ENCODE results near the gene SEC16B. TPM values are rescaled to one million over a fixed set of nuclear protein-coding genes. Genes with fewer than 3 reads are reported as not detected.

SEC16B gene
- total and polyA plus RNA-seq, 2 of the 8 experiments (the other 6 are each of a cell fraction or from before 2014, with no cell fraction given) = 0.56 to 0.94 TPM

DNA sequence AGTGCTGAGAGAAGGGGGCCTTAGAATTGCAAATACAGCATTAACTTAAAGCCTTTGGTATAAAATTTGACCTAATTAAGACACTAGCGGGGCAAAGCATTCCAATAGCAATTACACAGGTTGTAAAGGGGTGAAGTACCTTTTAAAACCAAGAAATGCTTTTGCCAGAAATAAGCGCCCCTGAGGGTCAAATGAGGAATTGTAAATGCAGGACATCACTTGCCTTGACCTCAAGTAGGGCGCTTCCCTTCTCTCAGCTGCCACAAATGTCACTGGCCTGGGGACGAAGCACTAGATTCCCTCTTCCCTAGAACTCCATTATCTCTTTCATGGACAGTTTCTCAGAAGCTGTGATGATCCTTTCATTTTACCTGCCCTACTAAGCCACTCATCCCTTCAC lies 48.3 kb downstream of the SEC16B start:
- Histone ChIP-seq H3K4me2 (ENCODE audit: insufficient read depth in 1 of 2, low read depth in 2 of 2, low read length in 2 of 2) (no peak overlapping the region), H2BK5ac (ENCODE audit: low read depth, low read length) (no peak overlapping the region), H4K20me1 (replicated peaks in 1 of 2; ENCODE audit: control insufficient read depth in 1 of 2, insufficient read depth in 2 of 2, low read length in 2 of 2) (no peaks in the 10 kb centered on the region), H3K14ac (ENCODE audit: insufficient read length) (no peak overlapping the region), H4K8ac (ENCODE audit: extremely low read depth, insufficient read depth, low read length) (no peak overlapping the region), H2AFZ (ENCODE audit: low read length) (no peak overlapping the region), H4K91ac (replicated peaks; ENCODE audit: insufficient read length, low read length) (no peak overlapping the region), H3K9me3 (ENCODE audit: insufficient read depth in 2 of 2, low read depth in 1 of 2, low read length in 1 of 2) (no peaks in the 10 kb centered on the region), H2BK15ac (ENCODE audit: low read length) (no peak overlapping the region), H3K27ac (ENCODE audit: low read depth, low read length) (no peak overlapping the region), H3K36me3 (ENCODE audit: control insufficient read depth in 2 of 4, insufficient read depth in 4 of 4, low read length in 3 of 4) (no peaks in the 10 kb centered on the region), H3K79me1 (ENCODE audit: low read depth, low read length) (no peaks in the 10 kb centered on the region), H2BK12ac (ENCODE audit: low read depth, low read length) (no peak overlapping the region), H3K27me3 (replicated peaks in 1 of 4; ENCODE audit: control insufficient read depth in 3 of 4, extremely low read depth in 1 of 4, insufficient read depth in 3 of 4, low read length in 3 of 4) (no peaks in the 10 kb centered on the region), H3K56ac (replicated peaks; ENCODE audit: insufficient read length, low read depth, low read length) (no peak overlapping the region), H2AK5ac (ENCODE audit: low read depth, low read length) (no peak overlapping the region), H3K79me2 (ENCODE audit: control insufficient read depth in 1 of 2, insufficient read depth in 2 of 2, low read length in 2 of 2) (no peaks in the 10 kb centered on the region), H3K9ac (replicated peaks in 1 of 4; ENCODE audit: extremely low read depth in 1 of 4, low read depth in 3 of 4, low read length in 3 of 4) (no peak overlapping the region), H3K18ac (ENCODE audit: extremely low read depth, low read length) (no peak overlapping the region), H2BK20ac (ENCODE audit: low read length) (no peak overlapping the region), H3K4me1 (replicated peaks in 1 of 4; ENCODE audit: control insufficient read depth in 3 of 4, insufficient read depth in 4 of 4, low read length in 3 of 4) (peaks cover 0 to 6% (median 0%) of the 10 kb centered on the region in 4 experiments; a peak in 1 of 7 replicates), H3K23me2 (ENCODE audit: low read depth, low read length) (no peaks in the 10 kb centered on the region), H3K4me3 (ENCODE audit: extremely low read depth in 1 of 4, insufficient read depth in 2 of 4, low read depth in 3 of 4, low read length in 4 of 4) (no peak overlapping the region), H2BK120ac (replicated peaks; ENCODE audit: low read depth, low read length) (no peak overlapping the region), H3K4ac (replicated peaks; ENCODE audit: insufficient read length, low read depth, low read length) (no peak overlapping the region), H4K5ac (ENCODE audit: insufficient read length, low read depth, low read length) (no peak overlapping the region), H3K23ac (ENCODE audit: insufficient read length) (no peak overlapping the region)
- 61% methylated on average over 4 of the region's 4 CpGs; no CpG with 5 or more reads in 1 of the 2 experiments for WGBS, 2 experiments (ENCODE audit: extremely low coverage in 1 of 2, insufficient coverage in 1 of 2, insufficient read length in 1 of 2, insufficient replicate concordance in 2 of 2, low coverage in 1 of 2, low lambda C conversion rate in 2 of 2, missing lambda C conversion rate in 1 of 2)
- DNase-seq (ENCODE audit: low read depth in 1 of 2, low spot score in 2 of 2) (no peak), FAIRE-seq (peak; percentile 55)
- ChIA-PET CTCF (ENCODE audit: partially characterized antibody) (interaction anchor here (0.6 to 14.6 kb wide), 26 partner anchors 8 to 1099 kb away, joined by 3 to 274 read pairs (median 4); no protein-coding TSS in a partner anchor), POLR2A (ENCODE audit: partially characterized antibody) (no interaction called here)
- no peak for TF ChIP-seq SUZ12 (IDR thresholded peaks at IDR 0.05; ENCODE audit: low read length)
- TF ChIP-seq RAD21 (IDR thresholded peaks at IDR 0.05 in 1 of 2, conservative IDR thresholded peaks at IDR 0.05 in 1 of 2; ENCODE audit: low read depth in 2 of 2, low read length in 2 of 2) = peak in 1 of 2 experiments; percentile 7; a peak in 1 of 4 replicates
- TF ChIP-seq, protein P1, sequence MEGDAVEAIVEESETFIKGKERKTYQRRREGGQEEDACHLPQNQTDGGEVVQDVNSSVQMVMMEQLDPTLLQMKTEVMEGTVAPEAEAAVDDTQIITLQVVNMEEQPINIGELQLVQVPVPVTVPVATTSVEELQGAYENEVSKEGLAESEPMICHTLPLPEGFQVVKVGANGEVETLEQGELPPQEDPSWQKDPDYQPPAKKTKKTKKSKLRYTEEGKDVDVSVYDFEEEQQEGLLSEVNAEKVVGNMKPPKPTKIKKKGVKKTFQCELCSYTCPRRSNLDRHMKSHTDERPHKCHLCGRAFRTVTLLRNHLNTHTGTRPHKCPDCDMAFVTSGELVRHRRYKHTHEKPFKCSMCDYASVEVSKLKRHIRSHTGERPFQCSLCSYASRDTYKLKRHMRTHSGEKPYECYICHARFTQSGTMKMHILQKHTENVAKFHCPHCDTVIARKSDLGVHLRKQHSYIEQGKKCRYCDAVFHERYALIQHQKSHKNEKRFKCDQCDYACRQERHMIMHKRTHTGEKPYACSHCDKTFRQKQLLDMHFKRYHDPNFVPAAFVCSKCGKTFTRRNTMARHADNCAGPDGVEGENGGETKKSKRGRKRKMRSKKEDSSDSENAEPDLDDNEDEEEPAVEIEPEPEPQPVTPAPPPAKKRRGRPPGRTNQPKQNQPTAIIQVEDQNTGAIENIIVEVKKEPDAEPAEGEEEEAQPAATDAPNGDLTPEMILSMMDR (IDR thresholded peaks at IDR 0.05; ENCODE audit: control extremely low read depth in 1 of 3, insufficient read depth in 1 of 3, low read depth in 1 of 3, low read length in 3 of 3) = peak in 2 of 3 experiments; percentile 32 to 36; a peak in 3 of 4 replicates

All from H1 (cell line).